DND-41 (cell line): Measurements from ENCODE around the gene SIPA1L3.

Source experiments
- ATAC-seq: fragments of 200-7000 bp; cut with Tn5 transposase; 3 replicates; pipeline ENCODE4 v1.9.1; 2021; ENCODE audit warnings: low read depth; ENCODE audit not compliant: insufficient read depth
- DNase-seq: peaks from one replicate; pipeline ENCODE4 v3.0.0-alpha.2; 2020
- H2AFZ ChIP-seq: 2 replicates; pipeline ENCODE4 v1.6.0; 2012; ENCODE audit warnings: low read depth, low read length
- H3K27ac ChIP-seq: 2 replicates; pipeline ENCODE4 v1.5.1; 2012; ENCODE audit warnings: low read length, inconsistent platforms
- H3K27me3 ChIP-seq: fragments of 200-600 bp; sonication (generic); 2 replicates; pipeline ENCODE4 v1.6.0; 2012; ENCODE audit warnings: low read length, mild to moderate bottlenecking, inconsistent platforms; ENCODE audit not compliant: insufficient read depth, poor library complexity
- H3K36me3 ChIP-seq: 2 replicates; pipeline ENCODE4 v1.5.1; 2012; ENCODE audit warnings: low read length, inconsistent platforms; ENCODE audit not compliant: insufficient read depth
- H3K4me1 ChIP-seq: 2 replicates; pipeline ENCODE4 v1.5.1; 2012; ENCODE audit warnings: mild to moderate bottlenecking, low read length; ENCODE audit not compliant: insufficient read depth
- H3K4me2 ChIP-seq: 2 replicates; pipeline ENCODE4 v1.6.0; 2012; ENCODE audit warnings: mild to moderate bottlenecking, moderate library complexity, low read length, inconsistent platforms; ENCODE audit not compliant: insufficient read depth
- H3K4me3 ChIP-seq, 2 experiments: fragments of 200-600 bp in 1 of 2; shearing (Covaris generic) in 1 of 2; 2 replicates each; pipeline ENCODE4 v1.5.1; 2012 to 2016; ENCODE audit warnings: inconsistent platforms in 2 of 2, low read length in 2 of 2, mild to moderate bottlenecking in 2 of 2, low read depth in 1 of 2, moderate library complexity in 1 of 2
- H3K79me2 ChIP-seq: 2 replicates; pipeline ENCODE4 v1.6.0; 2012; ENCODE audit warnings: low read length, inconsistent platforms; ENCODE audit not compliant: insufficient read depth
- H3K9ac ChIP-seq: 2 replicates; pipeline ENCODE4 v1.6.0; 2012; ENCODE audit warnings: low read depth, mild to moderate bottlenecking, inconsistent platforms, low read length, moderate library complexity
- H3K9me3 ChIP-seq: 2 replicates; pipeline ENCODE4 v1.5.1; 2012; ENCODE audit warnings: low read length, moderate library complexity, mild to moderate bottlenecking, inconsistent platforms; ENCODE audit not compliant: insufficient read depth, severe bottlenecking
- H4K20me1 ChIP-seq: 2 replicates; pipeline ENCODE4 v1.6.0; 2012; ENCODE audit warnings: low read length; ENCODE audit not compliant: insufficient read depth
- EZH2 ChIP-seq: IDR thresholded peaks from 3 replicates; pipeline ENCODE4 v1.6.1; 2012; ENCODE audit warnings: borderline replicate concordance, low read depth, mild to moderate bottlenecking, moderate library complexity, low read length, inconsistent platforms; ENCODE audit not compliant: severe bottlenecking
- TF ChIP-seq, protein P1 (sequence below): IDR thresholded peaks from 2 replicates; pipeline ENCODE4 v1.5.1; 2012; ENCODE audit warnings: borderline replicate concordance, low read length, moderate library complexity, mild to moderate bottlenecking; ENCODE audit not compliant: poor library complexity, severe bottlenecking; ENCODE audit errors: extremely low read depth

The SIPA1L3 gene

DNA sequence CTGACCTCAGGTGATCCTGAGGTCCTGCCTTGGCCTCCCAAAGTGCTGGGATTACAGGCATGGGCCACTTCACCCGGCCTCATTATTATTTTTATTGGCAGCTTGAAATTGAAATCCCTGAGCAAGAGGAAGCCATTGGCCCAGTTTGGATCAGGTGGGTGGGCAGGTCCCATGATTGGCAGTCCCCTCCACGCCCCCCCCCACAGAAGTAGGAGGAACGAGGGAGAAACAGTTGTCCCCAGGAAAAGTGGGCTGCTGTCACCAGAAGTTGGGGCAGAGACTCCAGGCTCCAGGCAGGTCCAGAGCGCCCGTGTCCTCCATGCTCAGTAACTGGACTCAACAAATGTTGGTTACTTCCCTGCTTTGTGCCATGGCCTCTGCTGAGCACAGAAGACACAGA is 70.4 kb downstream of the SIPA1L3 start:
- ATAC-seq (no peak), DNase-seq (no peak)
- Histone ChIP-seq H2AFZ (no peak overlapping the region), H3K79me2 (no peaks in the 10 kb centered on the region), H4K20me1 (peaks cover 13% of the 10 kb centered on the region; the same call in 1 of the 2 replicates), H3K9ac (no peak overlapping the region), H3K36me3 (no peaks in the 10 kb centered on the region), H3K4me1 (no peaks in the 10 kb centered on the region), H3K27ac (no peak overlapping the region), H3K4me2 (no peak overlapping the region), H3K4me3 (no peak overlapping the region), H3K27me3 (no peaks in the 10 kb centered on the region), H3K9me3 (peaks cover 3% of the 10 kb centered on the region)
- TF ChIP-seq, protein P1, sequence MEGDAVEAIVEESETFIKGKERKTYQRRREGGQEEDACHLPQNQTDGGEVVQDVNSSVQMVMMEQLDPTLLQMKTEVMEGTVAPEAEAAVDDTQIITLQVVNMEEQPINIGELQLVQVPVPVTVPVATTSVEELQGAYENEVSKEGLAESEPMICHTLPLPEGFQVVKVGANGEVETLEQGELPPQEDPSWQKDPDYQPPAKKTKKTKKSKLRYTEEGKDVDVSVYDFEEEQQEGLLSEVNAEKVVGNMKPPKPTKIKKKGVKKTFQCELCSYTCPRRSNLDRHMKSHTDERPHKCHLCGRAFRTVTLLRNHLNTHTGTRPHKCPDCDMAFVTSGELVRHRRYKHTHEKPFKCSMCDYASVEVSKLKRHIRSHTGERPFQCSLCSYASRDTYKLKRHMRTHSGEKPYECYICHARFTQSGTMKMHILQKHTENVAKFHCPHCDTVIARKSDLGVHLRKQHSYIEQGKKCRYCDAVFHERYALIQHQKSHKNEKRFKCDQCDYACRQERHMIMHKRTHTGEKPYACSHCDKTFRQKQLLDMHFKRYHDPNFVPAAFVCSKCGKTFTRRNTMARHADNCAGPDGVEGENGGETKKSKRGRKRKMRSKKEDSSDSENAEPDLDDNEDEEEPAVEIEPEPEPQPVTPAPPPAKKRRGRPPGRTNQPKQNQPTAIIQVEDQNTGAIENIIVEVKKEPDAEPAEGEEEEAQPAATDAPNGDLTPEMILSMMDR, result no peak
- TF ChIP-seq EZH2, result no peak

DNA sequence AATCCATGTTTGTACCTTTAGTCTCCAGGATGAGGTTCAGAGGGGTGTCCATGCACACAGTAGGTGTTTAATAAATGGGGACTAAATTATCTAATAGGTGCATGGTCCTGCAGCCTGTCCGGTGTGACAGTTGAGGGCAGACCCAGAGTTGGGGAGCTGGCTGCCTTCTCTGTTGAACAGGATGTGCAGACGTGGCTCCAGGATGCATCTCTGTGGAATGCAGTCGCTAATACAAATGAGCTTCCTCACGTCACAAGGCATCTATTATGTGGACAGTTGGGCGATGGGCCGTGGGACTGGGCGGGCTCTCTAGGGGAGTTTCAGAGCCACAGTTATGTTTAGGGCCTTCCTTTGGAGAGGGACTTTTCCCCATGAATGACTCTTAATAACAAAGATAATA is 71.0 kb downstream of the SIPA1L3 start:
- Histone ChIP-seq H4K20me1 (peaks cover 13% of the 10 kb centered on the region; the same call in 1 of the 2 replicates), H3K27ac (no peak overlapping the region), H3K36me3 (no peaks in the 10 kb centered on the region), H3K4me1 (no peaks in the 10 kb centered on the region), H3K4me2 (no peak overlapping the region), H3K9ac (no peak overlapping the region), H3K4me3 (no peak overlapping the region), H3K9me3 (no peaks in the 10 kb centered on the region), H2AFZ (no peak overlapping the region), H3K27me3 (no peaks in the 10 kb centered on the region), H3K79me2 (no peaks in the 10 kb centered on the region)
- ATAC-seq, result no peak
- TF ChIP-seq, protein P1, result no peak
- TF ChIP-seq EZH2, result no peak
- no peak for DNase-seq

DNA sequence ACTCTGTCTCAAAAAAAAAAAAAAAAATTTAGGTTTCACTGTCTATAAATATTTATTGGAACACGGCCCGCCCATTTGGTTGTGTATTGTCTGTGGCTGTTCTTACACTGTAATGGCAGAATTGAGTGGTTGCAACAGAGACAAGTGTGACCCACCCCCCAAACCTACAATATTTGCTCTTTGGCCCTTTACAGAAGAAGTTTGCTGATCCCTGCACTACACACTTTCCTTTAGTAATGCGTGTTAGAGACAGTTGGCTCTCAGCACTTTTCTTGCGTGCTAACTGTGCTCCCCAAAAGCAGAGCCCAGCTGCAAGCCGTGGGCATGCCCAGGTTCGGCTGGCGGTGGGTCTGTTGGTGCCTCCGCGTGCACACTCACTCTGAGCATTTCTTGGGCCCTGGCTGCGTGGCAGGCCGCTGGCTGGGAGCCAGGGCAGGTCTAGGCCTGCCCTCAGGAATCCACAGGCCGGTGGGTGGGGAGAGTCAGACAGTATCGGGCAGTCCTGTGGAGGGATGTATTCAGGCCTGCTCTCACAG is 72.6 kb downstream of the SIPA1L3 start:
- Histone ChIP-seq H3K9me3 (no peaks in the 10 kb centered on the region), H3K27ac (no peak overlapping the region), H2AFZ (no peak overlapping the region), H3K4me2 (no peak overlapping the region), H3K9ac (no peak overlapping the region), H3K36me3 (no peaks in the 10 kb centered on the region), H3K27me3 (no peaks in the 10 kb centered on the region), H3K4me3 (no peak overlapping the region), H3K4me1 (no peaks in the 10 kb centered on the region), H4K20me1 (peaks cover 13% of the 10 kb centered on the region; the same call in 1 of the 2 replicates), H3K79me2 (no peaks in the 10 kb centered on the region; the same call in 1 of the 2 replicates)
- DNase-seq (no peak), ATAC-seq (no peak)
- TF ChIP-seq, protein P1, result no peak
- TF ChIP-seq EZH2, result no peak
